Measurements from ENCODE around the gene RNF20. TPM values are rescaled to one million over a fixed set of nuclear protein-coding genes. Genes with fewer than 3 reads are reported as not detected.

The RNF20 gene
- total RNA-seq, 1 experiment from 2014 or later = 58.4 TPM

- CTCF ChIA-PET = no interaction called here
- BruUV-seq (replicated peaks) = no TSS peak
- peaks cover 50% of the 10 kb centered on the region for H3K36me3 ChIP-seq (ENCODE audit: insufficient read depth, low read length, poor library complexity, severe bottlenecking)
- intact Hi-C loops (cut with micrococcal nuclease; ENCODE audit: unreplicated experiment) = no loop called here
- DNase-seq (ENCODE audit: low spot score) = no peak
- no peaks in the 10 kb centered on the region for H3K9me3 ChIP-seq (ENCODE audit: low read depth, low read length, poor library complexity, severe bottlenecking)
- no peak overlapping the region for H3K27ac ChIP-seq (ENCODE audit: low read depth, low read length, poor library complexity, severe bottlenecking)
- TF ChIP-seq, protein P1, sequence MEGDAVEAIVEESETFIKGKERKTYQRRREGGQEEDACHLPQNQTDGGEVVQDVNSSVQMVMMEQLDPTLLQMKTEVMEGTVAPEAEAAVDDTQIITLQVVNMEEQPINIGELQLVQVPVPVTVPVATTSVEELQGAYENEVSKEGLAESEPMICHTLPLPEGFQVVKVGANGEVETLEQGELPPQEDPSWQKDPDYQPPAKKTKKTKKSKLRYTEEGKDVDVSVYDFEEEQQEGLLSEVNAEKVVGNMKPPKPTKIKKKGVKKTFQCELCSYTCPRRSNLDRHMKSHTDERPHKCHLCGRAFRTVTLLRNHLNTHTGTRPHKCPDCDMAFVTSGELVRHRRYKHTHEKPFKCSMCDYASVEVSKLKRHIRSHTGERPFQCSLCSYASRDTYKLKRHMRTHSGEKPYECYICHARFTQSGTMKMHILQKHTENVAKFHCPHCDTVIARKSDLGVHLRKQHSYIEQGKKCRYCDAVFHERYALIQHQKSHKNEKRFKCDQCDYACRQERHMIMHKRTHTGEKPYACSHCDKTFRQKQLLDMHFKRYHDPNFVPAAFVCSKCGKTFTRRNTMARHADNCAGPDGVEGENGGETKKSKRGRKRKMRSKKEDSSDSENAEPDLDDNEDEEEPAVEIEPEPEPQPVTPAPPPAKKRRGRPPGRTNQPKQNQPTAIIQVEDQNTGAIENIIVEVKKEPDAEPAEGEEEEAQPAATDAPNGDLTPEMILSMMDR (conservative IDR thresholded peaks at IDR 0.05; ENCODE audit: low read depth, low read length) = no peak
- no peak for TF ChIP-seq EZH2 (IDR thresholded peaks at IDR 0.05; ENCODE audit: borderline replicate concordance, low read depth, low read length, poor library complexity, severe bottlenecking)
- no peaks in the 10 kb centered on the region for H3K27me3 ChIP-seq (replicated peaks; ENCODE audit: insufficient read depth, low read depth, low read length, poor library complexity)
- no peaks in the 10 kb centered on the region for H3K4me1 ChIP-seq (ENCODE audit: insufficient read depth, low read length, poor library complexity, severe bottlenecking)
- no peak overlapping the region for H3K4me3 ChIP-seq (ENCODE audit: low read depth, low read length, poor library complexity, severe bottlenecking)
- POLR2A ChIA-PET (ENCODE audit: low non-redundant PET) = no interaction called here
Observed at GRCh38 chr9:101561740-101562139, 28.1 kb downstream of the RNF20 start.

- Histone ChIP-seq H3K4me3 (ENCODE audit: low read depth, low read length, poor library complexity, severe bottlenecking) (no peak overlapping the region), H3K36me3 (ENCODE audit: insufficient read depth, low read length, poor library complexity, severe bottlenecking) (peaks cover 42% of the 10 kb centered on the region), H3K9me3 (ENCODE audit: low read depth, low read length, poor library complexity, severe bottlenecking) (no peaks in the 10 kb centered on the region), H3K4me1 (ENCODE audit: insufficient read depth, low read length, poor library complexity, severe bottlenecking) (no peaks in the 10 kb centered on the region), H3K27me3 (replicated peaks; ENCODE audit: insufficient read depth, low read depth, low read length, poor library complexity) (no peaks in the 10 kb centered on the region), H3K27ac (ENCODE audit: low read depth, low read length, poor library complexity, severe bottlenecking) (no peak overlapping the region)
- no TSS peak for BruUV-seq (replicated peaks)
- DNase-seq (ENCODE audit: low spot score) = no peak
- POLR2A ChIA-PET (ENCODE audit: low non-redundant PET) = no interaction called here
- CTCF ChIA-PET = no interaction called here
- intact Hi-C loops (cut with micrococcal nuclease; ENCODE audit: unreplicated experiment) = no loop called here
- TF ChIP-seq, protein P1 (conservative IDR thresholded peaks at IDR 0.05; ENCODE audit: low read depth, low read length) = no peak
- no peak for TF ChIP-seq EZH2 (IDR thresholded peaks at IDR 0.05; ENCODE audit: borderline replicate concordance, low read depth, low read length, poor library complexity, severe bottlenecking)
Observed at GRCh38 chr9:101562966-101563365, 29.3 kb downstream of the RNF20 start.

- H3K27ac ChIP-seq (ENCODE audit: low read depth, low read length, poor library complexity, severe bottlenecking) = no peak overlapping the region
- ChIA-PET POLR2A (ENCODE audit: low non-redundant PET) (no interaction called here), CTCF (no interaction called here)
- BruUV-seq (replicated peaks) = no TSS peak
- intact Hi-C loops (cut with micrococcal nuclease; ENCODE audit: unreplicated experiment) = no loop called here
- TF ChIP-seq, protein P1 (conservative IDR thresholded peaks at IDR 0.05; ENCODE audit: low read depth, low read length) = no peak
- TF ChIP-seq EZH2 (IDR thresholded peaks at IDR 0.05; ENCODE audit: borderline replicate concordance, low read depth, low read length, poor library complexity, severe bottlenecking) = no peak
- no peaks in the 10 kb centered on the region for H3K9me3 ChIP-seq (ENCODE audit: low read depth, low read length, poor library complexity, severe bottlenecking)
- no peaks in the 10 kb centered on the region for H3K4me1 ChIP-seq (ENCODE audit: insufficient read depth, low read length, poor library complexity, severe bottlenecking)
- no peaks in the 10 kb centered on the region for H3K27me3 ChIP-seq (replicated peaks; ENCODE audit: insufficient read depth, low read depth, low read length, poor library complexity)
- H3K4me3 ChIP-seq (ENCODE audit: low read depth, low read length, poor library complexity, severe bottlenecking) = no peak overlapping the region
- peaks cover 35% of the 10 kb centered on the region for H3K36me3 ChIP-seq (ENCODE audit: insufficient read depth, low read length, poor library complexity, severe bottlenecking)
- no peak for DNase-seq (ENCODE audit: low spot score)
Observed at GRCh38 chr9:101564252-101564651, 30.6 kb downstream of the RNF20 start.

Data from A673 (cell line).